Left renal cortex interstitium (tissue), 4 donors: ENCODE data around the gene MRPS25. TPM values are rescaled to one million over a fixed set of nuclear protein-coding genes. Genes with fewer than 3 reads are reported as not detected.

Experiments used
- DNase-seq, 4 donors: peaks; one replicate each; pipeline ENCODE4 v3.0.0-alpha.2; 2013; ENCODE audit warnings: low read depth in 4 of 4, low spot score in 2 of 4, missing footprints in 1 of 4
- polyA plus RNA-seq, 4 donors: library from polyadenylated mRNA; unstranded; fragments of 120-200 nt; gene quantifications; one replicate each; pipeline ENCODE4 v1.2.1, GENCODE V29; 2013; ENCODE audit not compliant: insufficient read length in 4 of 4

The MRPS25 gene
- 100 to 1,000 TPM in 1 of 4 donors, 10 to 100 TPM in 3; 49.7 to 106 (median 74.3) TPM for polyA plus RNA-seq

DNA sequence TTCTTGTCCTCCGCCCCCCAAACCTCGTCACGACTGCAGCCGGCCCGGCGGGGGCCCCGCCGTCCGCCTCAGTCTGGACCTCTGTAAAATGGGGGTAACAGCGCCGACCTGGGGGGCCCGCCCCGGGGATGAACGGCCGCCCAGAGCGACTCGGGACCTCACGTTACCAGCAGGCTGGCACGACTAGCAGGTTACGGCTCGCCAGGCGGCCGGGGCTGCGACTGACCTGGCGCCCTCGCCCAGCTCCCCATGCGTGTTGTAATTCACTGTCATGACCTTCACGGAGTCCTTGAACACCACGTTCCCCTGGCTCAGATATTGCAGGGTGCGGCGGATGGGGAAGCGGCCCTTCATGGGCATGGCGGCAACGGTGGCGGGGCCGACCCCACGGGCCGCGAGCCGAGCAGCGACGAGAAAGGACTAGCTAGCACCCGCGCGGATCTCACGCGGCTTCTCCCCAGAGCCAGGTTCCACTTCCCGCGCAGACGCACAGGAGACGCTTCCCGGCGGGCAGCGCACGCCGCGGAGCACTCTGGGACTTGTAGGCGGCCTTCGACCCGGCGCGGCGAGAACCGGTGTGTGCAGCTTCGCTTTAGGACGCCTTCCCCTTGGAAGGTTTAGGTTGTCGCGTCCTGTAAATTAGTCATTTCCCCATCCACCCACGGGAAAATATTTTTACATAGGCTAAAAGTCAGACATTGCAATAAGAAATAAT is at the start of gene MRPS25:
MRPS25 (minus strand) TSS at position 481 of the 715 bp plus-strand sequence; CDS start at position 360, 121 bp downstream.
- peak; percentile 52 to 89 (median 71) for DNase-seq

DNA sequence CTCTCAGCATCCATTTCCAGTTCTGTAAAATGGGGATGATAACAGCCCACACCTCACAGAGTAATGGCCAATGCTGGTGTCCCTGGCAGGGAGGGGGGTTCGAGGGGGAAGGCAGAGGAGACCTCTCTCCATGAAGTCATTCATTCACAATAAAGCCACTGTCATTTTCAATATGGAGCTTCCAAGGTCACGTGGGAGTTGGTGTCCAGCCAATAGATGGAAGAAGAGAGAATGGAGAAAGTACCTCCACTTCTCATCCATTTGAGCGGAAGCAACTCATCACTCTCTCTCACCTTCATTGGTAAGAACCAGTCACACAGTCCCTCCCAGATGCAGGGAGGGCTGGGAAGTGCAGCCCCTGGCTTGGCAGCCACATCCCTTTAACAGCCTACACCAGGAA is 48.8 kb upstream of the MRPS25 start:
- DNase-seq, result no peak

DNA sequence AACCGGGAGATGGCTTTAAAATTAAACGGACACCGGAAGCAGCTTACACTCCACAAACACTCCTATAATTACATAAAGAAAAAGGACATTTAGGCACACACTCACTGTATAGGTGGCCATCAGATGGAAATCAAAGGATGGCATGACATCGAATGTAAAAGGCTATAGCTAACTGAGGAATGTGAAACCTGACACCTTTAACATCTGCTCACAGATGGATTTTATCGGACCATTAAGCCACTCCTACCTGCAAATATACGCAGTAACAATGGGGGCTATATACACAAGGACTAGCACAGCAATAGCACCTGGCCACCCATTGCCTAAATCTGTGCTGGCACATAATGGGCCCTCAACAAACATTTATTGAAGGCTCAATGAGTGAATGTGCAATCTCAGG is 48.4 kb upstream of the MRPS25 start:
- no peak for DNase-seq

DNA sequence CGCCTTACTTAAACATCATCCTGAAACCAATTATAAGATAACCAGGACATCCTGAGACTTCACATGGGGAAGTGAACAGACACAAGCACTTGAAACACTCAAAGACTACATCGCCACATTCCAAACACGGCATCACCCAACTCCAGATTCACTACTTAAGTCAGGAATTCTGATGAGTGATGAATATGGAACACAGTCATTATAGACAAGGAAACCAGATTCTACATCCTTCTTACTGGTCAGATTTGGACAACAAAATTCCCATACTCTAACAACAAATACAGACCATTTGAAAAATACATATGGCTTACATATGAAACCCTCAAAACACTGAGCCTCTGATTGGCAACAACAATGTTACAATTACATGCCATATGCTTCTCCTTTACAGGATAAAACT is 46.9 kb upstream of the MRPS25 start:
- no peak for DNase-seq

DNA sequence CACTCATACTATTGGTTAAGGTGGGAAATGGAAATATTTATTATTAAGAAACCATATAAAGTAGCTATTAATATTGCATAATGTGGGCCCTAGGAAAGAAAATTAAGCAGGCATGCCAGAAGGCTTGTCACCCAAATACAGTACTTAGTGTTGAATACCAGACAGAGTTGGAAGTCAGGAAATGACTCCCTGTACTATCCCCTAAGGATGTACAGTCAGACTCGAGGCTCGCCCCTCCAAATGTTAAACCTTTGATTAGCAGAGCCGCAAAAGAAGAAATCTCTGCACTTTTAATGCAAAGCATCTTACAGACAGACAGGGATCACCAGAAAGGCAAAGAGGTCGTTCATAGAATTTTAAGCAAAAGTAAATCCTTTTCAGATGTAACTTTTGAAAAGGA is 45.1 kb upstream of the MRPS25 start:
- no peak for DNase-seq

DNA sequence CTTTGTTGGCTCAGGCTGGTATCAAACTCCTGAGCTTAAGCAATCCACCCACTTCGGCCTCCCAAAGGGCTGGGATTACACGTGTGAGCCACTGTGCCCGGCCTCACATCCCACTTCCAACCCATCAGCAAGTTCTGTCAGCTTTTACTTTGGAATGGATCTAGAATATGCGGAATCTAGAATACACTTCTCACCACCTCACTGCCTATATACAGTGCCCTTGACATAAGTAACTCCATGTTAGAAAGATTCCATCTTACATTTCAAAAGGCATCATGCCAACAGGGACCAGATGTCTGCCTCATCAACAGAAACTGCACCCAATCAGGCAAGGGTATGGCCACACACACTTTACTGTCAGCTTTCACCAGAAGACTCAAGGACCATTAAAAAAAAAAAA is 43.8 kb upstream of the MRPS25 start:
- no peak for DNase-seq

DNA sequence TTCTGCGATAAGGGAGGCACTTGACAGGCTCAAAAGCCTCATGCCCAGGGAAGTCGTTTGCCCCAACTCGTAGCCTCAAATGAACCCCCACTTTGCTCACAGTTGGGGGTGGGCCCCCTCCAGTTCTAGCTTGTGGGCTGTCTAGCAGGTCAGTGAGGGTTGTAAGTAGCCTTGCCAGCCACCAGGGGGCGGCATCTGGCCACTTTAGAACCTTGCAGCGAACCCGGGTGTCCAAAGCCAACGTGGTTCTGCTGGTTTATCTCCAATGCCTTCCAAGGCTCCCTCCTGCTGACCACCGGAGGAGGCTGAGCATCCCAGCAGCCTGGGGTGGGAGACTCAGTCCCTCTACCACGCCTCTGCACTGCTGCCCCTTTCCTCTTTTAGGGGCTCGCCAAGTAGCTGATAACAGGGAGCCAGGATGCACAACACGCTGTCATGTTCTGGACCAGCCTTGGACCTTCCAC is 43.0 kb upstream of the MRPS25 start:
- DNase-seq, result peak in 2 of 4 donors; percentile 31 to 59

DNA sequence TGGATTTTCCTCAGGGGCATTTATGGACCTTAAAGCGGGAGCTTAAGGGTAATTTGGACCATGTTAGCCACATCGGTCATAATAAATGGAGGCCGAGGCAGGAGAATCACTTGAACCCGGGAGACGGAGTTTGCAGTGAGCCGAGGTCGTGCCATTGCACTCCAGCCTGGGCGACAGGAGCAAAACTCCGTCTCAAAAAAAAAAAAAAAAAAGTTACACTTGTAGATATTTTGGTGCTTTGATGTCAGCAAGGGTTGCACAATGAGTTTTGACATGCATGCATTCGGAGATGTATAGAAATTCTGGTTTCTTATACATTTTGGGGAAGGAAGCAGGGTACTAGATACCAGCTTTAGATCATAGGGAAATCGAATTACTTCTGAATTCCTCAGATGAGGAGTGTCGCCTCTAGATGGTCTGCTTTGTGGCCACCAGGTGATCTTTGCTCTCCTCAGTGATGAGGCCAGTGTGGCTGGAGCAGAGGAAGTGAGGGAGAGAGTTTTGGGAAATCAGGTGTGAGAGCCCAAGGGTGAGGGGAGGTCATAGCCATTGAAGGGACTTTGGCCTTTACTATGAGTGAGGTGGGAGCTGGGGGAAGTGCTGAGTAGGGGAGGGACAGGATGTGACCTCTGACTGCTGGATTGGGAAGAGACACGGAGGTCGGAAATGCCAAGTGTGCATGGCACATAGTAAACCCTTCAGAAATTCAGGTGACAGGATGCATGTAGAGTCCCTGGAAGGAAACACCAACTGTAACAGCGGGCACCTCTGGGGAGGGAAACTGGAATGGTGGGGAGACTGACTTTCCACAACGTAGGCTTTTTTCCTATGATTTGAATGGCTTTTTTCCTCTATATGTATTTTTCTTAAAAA is 42.2 kb upstream of the MRPS25 start:
- no peak for DNase-seq

DNA sequence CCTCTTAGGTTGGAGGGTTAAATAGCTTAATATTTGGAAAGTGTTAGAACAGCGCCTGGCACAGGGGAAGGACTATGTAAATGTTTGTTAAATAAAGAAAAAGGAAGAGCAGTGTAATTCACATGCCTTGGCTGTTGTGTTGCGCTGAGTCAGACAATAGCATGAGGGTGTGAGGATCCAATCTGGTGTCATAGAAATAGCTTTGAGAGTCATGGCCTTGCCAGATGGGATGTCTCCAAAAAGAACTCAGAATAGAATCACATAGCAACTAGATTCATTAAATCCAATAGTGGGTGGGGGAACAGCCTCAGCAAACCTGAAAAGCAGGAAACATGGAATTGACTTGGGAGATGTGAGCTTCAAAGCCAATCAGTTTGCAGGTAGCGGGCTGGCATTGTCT is 37.7 kb upstream of the MRPS25 start:
- no peak for DNase-seq

DNA sequence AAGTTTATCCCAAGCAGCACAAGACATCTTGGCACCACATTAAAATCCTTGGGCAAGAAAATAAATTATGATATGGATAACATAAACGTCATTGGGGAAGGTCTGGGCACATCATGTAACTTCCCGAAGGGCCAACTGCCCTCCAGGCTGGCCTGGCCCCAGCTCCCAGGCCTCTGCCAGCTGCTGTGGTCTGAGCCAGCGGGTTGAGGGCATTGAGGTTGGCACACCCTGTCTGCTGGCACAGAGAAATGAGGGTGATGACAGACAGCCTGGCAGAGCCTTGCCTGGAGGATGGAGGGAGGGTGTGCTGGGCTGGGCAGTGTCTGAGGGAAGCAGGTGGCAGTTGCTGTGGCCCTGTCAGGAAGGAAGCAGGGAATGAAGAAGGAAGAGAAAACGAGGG is 37.1 kb upstream of the MRPS25 start:
- no peak for DNase-seq

DNA sequence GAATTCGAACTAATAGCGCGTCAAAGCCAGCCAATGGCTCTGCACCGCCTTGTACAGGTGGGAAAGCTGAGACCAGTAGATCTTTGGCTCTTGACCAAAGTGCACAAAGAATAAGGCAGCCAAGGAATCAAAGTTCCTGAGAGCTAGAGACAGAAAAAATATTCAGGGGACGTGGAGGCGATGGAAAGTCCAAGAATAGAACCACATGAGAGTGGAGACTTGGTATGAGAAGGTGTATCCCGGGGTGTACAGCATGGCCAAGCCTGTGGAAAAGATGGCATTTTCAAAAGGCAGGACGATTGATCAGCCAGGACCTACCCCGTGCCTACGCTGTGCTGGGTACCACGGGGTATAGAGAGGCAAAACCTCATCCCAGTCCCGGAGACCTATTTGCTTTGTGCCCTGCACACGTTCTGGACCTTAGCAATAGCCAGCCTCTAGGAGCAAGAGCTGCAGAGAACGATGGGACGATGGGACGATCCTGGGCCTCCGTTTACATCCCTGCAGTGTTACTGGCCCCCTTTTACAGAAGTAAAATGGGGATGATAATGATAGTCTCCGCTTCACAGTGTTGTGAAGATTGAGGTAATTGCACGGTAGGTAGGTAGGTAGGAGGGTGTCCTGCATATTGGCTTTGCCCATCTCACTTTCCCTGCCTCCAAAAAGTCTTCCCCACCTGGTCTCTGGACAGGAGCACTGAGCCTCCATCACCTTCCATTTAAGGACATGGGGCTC is 34.4 kb upstream of the MRPS25 start:
- DNase-seq, result no peak

DNA sequence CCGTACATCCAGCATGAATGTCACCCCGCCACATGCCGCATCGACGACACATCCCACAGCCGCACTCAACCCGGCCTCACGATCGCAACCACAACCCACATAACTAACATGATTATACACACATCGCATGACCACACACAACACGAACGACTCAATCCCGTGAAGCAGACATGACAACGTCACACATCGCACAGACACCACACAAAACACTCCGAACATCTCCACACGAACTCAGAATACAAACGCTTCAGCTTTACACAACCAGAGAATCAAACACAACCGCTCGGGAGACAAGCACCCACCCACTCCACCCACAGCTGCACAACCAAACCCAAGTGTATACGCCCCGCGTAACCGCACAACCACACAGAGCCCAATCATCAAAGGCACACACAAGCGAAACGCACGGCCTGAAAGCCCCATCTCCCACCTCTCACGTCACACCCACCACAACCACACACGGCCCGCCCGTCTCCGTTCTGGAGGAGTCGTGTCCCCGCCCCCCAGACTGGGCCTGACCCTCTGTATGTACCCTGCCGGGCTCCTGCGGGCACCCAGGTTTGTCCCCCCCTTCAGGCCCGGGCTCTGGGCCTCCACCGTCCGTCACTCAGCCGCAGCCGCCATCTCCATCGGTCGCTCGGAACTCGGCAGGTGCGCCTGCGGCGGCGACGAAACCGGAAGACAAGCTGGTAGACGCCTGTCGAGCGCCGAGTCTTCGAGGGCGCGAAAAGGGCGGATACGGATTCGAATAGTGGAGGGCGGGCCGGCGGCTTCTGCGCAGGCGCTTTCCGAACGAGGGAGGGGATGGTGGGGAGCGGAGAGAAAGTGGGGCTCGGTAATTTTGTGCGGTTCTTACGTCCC is 33.6 kb upstream of the MRPS25 start, which contains the start of gene RBSN:
RBSN (minus strand) TSS at position 646 of the 861 bp plus-strand sequence. CDS start 3,028 bp downstream, outside the sequence.
- DNase-seq, result peak; percentile 79 to 93 (median 84)

DNA sequence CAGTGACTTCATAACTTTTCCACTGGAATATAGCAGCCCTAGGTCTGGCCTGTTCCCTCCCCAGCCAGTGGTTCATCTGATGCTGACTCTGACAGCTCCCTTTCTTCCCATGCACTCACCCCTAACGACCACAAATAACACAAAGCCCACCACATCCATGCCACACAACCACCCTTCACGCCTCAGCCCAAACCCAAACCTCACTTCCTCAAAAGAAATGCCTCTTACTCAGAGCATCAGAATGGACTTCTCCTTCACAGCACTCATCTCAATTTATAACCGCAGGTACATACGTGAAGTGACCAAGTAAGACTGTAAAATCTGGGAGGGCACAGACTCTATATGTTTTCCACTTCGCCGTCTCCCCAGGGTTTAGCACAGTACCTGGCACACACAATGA is 32.8 kb upstream of the MRPS25 start:
- DNase-seq, result no peak

DNA sequence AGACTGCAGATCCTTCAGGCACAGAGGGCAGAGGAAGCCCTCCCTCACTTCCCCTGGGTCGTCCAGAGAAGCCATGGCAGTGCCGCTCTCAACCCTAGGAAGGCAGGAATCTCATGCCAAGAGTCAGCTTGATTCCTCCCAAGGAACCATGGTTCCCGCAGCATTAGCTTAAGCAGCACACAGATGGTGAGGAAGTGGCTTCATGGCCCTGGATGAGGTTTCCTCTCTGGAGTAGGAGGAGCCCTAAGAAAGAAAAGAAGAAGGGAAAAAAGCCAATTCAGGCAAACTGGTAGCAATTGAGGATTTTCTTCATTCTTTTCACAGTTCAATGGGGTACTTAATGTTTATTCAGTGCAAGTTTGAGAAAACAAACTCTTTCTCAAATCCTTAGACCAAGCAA is 30.9 kb upstream of the MRPS25 start:
- DNase-seq, result no peak

DNA sequence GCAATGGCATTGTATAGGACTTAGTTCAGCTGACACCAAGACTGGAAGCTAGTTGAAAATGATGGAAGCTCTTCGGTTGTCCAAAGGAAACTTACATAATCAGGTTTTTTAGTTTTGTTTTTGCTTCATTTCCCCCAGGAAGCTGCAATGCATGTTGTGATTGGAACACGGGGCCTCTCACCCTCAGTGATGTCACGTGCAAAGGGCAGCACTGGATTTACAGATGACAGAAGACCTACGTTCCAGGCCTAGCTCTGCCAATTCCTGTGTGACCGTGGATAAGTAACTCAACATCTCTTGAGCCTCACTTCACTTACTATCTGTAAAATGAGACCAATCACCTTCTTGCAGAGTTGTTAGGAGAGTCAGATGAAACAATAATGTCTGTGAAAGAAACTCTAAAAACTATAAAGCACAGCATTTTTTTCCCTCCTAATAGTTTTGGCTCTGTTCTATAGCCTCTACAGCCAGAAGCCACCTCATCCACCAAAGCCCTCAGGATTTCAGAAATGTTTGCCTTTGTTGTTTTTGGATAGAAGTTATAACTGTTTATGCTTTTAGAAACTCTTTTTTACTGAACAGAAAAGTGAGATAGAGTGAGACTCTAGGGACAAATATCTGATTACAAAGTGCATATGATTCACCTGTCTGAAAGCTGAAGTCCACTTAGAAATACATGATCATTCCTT is 29.2 kb upstream of the MRPS25 start:
- DNase-seq, result no peak

DNA sequence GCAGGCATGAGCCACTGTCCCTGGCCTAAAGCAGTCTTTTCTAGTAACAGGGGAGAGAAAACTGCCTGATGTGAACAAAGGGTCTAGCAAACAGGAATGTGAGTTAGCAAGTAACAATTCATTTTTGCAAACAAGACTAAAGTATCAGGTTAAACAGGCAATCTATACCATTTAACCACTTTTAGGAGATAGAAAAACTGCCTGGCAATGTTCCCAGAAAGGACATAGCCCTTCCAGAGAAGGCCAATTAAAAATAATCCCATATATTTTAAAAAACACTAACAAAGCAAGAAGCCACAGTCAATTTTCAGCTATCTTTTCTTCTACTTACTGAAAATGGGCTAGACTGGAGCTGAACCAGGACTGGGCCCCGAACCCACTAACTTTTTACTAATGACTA is 27.6 kb upstream of the MRPS25 start:
- no peak for DNase-seq

DNA sequence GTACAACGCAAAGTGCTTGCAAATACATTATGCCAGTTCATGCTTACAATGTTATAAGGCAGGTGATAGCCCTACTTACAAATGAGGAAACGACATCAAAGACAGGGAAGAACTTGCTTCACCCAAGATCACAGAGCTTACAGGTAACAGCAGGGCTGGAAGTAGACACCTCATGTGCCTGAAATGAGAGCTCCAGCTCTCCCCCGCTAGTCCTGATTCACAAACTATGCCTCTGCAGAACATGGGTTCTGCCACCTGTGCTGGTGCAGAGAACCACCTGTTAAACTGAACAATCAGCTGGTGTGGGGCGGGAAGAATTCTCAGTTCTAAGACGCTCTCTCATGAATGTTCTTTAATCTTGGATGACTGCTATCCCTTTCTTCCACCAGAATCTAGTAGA is 26.5 kb upstream of the MRPS25 start:
- DNase-seq, result no peak

DNA sequence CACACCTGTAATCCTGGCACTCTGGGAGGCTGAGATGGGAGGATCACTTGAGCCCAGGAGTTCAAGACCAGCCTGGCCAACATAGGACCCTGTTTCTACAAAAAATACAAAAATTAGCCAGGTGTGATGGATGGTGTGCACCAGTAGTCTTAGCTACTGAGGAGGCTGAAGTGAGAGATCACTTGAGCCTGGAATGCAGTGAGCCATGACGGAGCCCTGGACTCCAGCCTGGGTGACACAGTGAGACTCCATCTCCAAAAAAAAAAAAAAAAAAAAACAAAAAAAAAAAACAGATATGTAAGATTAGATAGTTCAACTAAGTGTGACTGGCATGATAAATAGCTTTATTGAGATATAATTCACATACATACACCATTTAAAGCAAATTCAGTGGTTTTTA is 24.1 kb upstream of the MRPS25 start:
- no peak for DNase-seq

DNA sequence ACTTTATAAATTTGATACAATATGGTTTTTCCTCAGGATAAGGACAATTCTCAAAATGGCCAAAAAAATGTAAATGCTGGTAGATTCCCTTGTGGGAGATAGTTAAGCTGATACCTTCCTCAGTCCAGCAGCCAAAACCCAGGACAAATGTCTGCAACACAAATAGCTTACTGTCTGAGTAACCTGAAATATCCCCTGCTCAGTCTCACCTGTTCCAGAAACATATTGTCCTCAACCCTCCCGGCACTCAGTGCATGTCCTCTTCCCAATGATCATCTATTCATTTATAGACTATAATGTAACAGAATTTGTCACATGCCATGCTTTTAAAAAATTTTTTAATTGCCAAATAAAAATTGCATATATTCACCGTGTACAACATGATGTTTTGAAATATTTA is 21.6 kb upstream of the MRPS25 start:
- no peak for DNase-seq
